ENCODE results near the gene SP5. TPM values are rescaled to one million over a fixed set of nuclear protein-coding genes. Genes with fewer than 3 reads are reported as not detected.

Gene SP5
- total RNA-seq, 2 donors from 2014 or later = 0.78 TPM; not detected in 1

GRCh38 chr2:170675701-170676100 is 39.4 kb upstream of the SP5 start:
- intact Hi-C loops (cut with DNase I) = no loop called here
- no peak overlapping the region for H3K4me3 ChIP-seq
- ATAC-seq = no peak
- no peak for DNase-seq
- no peaks in the 10 kb centered on the region for H3K4me1 ChIP-seq
- H3K27me3 ChIP-seq = no peaks in the 10 kb centered on the region
- H3K27ac ChIP-seq = no peak overlapping the region
- no peaks in the 10 kb centered on the region for H3K36me3 ChIP-seq (replicated peaks in 1 of 2; ENCODE audit: insufficient read depth in 1 of 2, low read depth in 2 of 2)
- 85 to 88% methylated on average over 6 of the region's 6 CpGs for WGBS, 2 donors
- TF ChIP-seq CTCF (IDR thresholded peaks at IDR 0.05) (no peak), POLR2A (IDR thresholded peaks at IDR 0.05) (no peak)
- H3K9me3 ChIP-seq = no peaks in the 10 kb centered on the region

GRCh38 chr2:170679607-170680079 is 35.5 kb upstream of the SP5 start:
- Histone ChIP-seq H3K36me3 (replicated peaks in 1 of 2; ENCODE audit: insufficient read depth in 1 of 2, low read depth in 2 of 2) (no peaks in the 10 kb centered on the region), H3K9me3 (no peaks in the 10 kb centered on the region), H3K27me3 (no peaks in the 10 kb centered on the region), H3K4me1 (no peaks in the 10 kb centered on the region), H3K27ac (no peak overlapping the region), H3K4me3 (no peak overlapping the region)
- TF ChIP-seq CTCF (IDR thresholded peaks at IDR 0.05) (no peak), POLR2A (IDR thresholded peaks at IDR 0.05) (no peak)
- 20 to 25% methylated on average over 5 of the region's 5 CpGs for WGBS, 2 donors
- ATAC-seq = no peak
- DNase-seq = peak in 2 of 4 donors; percentile 16 to 30
- intact Hi-C loops (cut with DNase I) = no loop called here

- intact Hi-C loops (cut with DNase I) = no loop called here
- TF ChIP-seq POLR2A (IDR thresholded peaks at IDR 0.05) = no peak
- no peak for TF ChIP-seq CTCF (IDR thresholded peaks at IDR 0.05)
- 68 to 71% methylated on average over 2 of the region's 2 CpGs for WGBS, 2 donors
- Histone ChIP-seq H3K36me3 (replicated peaks in 1 of 2; ENCODE audit: insufficient read depth in 1 of 2, low read depth in 2 of 2) (no peaks in the 10 kb centered on the region), H3K9me3 (no peaks in the 10 kb centered on the region), H3K27me3 (no peaks in the 10 kb centered on the region), H3K27ac (no peak overlapping the region), H3K4me3 (no peak overlapping the region), H3K4me1 (no peaks in the 10 kb centered on the region)
- DNase-seq = no peak
- ATAC-seq = no peak
Measured at GRCh38 chr2:170680172-170680941, 34.8 kb upstream of the SP5 start.

- Histone ChIP-seq H3K4me1 (no peaks in the 10 kb centered on the region), H3K27me3 (no peaks in the 10 kb centered on the region), H3K4me3 (no peak overlapping the region), H3K9me3 (no peaks in the 10 kb centered on the region), H3K27ac (no peak overlapping the region), H3K36me3 (replicated peaks in 1 of 2; ENCODE audit: insufficient read depth in 1 of 2, low read depth in 2 of 2) (no peaks in the 10 kb centered on the region)
- WGBS, 2 donors = 76 to 93% methylated on average over 1 of the region's 1 CpG
- DNase-seq (no peak), ATAC-seq (no peak)
- intact Hi-C loops (cut with DNase I) = no loop called here
- TF ChIP-seq CTCF (IDR thresholded peaks at IDR 0.05) (no peak), POLR2A (IDR thresholded peaks at IDR 0.05) (no peak)
Measured at GRCh38 chr2:170681311-170681710, 33.8 kb upstream of the SP5 start.

- intact Hi-C loops (cut with DNase I) = no loop called here
- Histone ChIP-seq H3K9me3 (no peaks in the 10 kb centered on the region), H3K27ac (no peak overlapping the region), H3K27me3 (no peaks in the 10 kb centered on the region), H3K4me1 (no peaks in the 10 kb centered on the region), H3K4me3 (no peak overlapping the region), H3K36me3 (replicated peaks in 1 of 2; ENCODE audit: insufficient read depth in 1 of 2, low read depth in 2 of 2) (no peaks in the 10 kb centered on the region)
- DNase-seq (no peak), ATAC-seq (no peak)
- WGBS, 2 donors = 50 to 67% methylated on average over 4 of the region's 4 CpGs
- TF ChIP-seq CTCF (IDR thresholded peaks at IDR 0.05) (no peak), POLR2A (IDR thresholded peaks at IDR 0.05) (no peak)
Measured at GRCh38 chr2:170685591-170685990, 29.5 kb upstream of the SP5 start.

Measured in body of pancreas (tissue), 4 donors.